CD14-positive monocyte (primary cell): Measurements from ENCODE around the gene TMEM30A. TPM values are rescaled to one million over a fixed set of nuclear protein-coding genes. Genes with fewer than 3 reads are reported as not detected.

Source experiments
- DNase-seq, 3 donors: peaks; one replicate each; pipeline ENCODE4 v3.0.0-alpha.2; 2011 to 2022
- H2AFZ ChIP-seq: 2 replicates; pipeline ENCODE4 v1.6.0; 2012; ENCODE audit warnings: mild to moderate bottlenecking, low read depth, low read length, inconsistent platforms; ENCODE audit not compliant: insufficient read depth, poor library complexity, severe bottlenecking
- H3K27ac ChIP-seq, 2 donors: 1 replicate in 1 of 2; 2 replicates in 1 of 2; pipeline ENCODE4 v1.5.1; 2012 to 2013; ENCODE audit warnings: low read length in 2 of 2, control low read depth in 1 of 2, inconsistent platforms in 1 of 2, low read depth in 1 of 2, mild to moderate bottlenecking in 1 of 2
- H3K27me3 ChIP-seq, 2 donors: one replicate each; pipeline versions ENCODE4 v1.6.0 to v1.6.1; 2011 to 2013; ENCODE audit warnings: low read length in 2 of 2; ENCODE audit not compliant: control insufficient read depth in 2 of 2, insufficient read depth in 2 of 2
- H3K36me3 ChIP-seq, 2 donors: replicated peaks in 1 of 2; 1 replicate in 1 of 2; 2 replicates in 1 of 2; pipeline versions ENCODE4 v1.5.1 to v1.6.1; 2012 to 2013; ENCODE audit warnings: low read length in 2 of 2, control low read depth in 1 of 2, inconsistent platforms in 1 of 2, mild to moderate bottlenecking in 1 of 2; ENCODE audit not compliant: insufficient read depth in 2 of 2, control insufficient read depth in 1 of 2
- H3K4me1 ChIP-seq, 2 donors: 1 replicate in 1 of 2; 2 replicates in 1 of 2; pipeline versions ENCODE4 v1.5.1 to v1.6.1; 2012 to 2013; ENCODE audit warnings: low read length in 2 of 2, control low read depth in 1 of 2, inconsistent platforms in 1 of 2, mild to moderate bottlenecking in 1 of 2, moderate library complexity in 1 of 2; ENCODE audit not compliant: insufficient read depth in 2 of 2, control insufficient read depth in 1 of 2
- H3K4me2 ChIP-seq: replicated peaks from 2 replicates; pipeline ENCODE3; 2012; ENCODE audit warnings: low read length, moderate library complexity, mild to moderate bottlenecking; ENCODE audit not compliant: poor library complexity, severe bottlenecking; ENCODE audit errors: extremely low read depth
- H3K4me3 ChIP-seq, 3 experiments: fragments of 200-600 bp in 1 of 3; sonication (generic) in 1 of 3; replicated peaks in 1 of 3; 1 replicate in 2 of 3; 2 replicates in 1 of 3; pipeline ENCODE4 v1.5.1; 2011 to 2013; ENCODE audit warnings: low read length in 3 of 3, mild to moderate bottlenecking in 3 of 3, control low read depth in 2 of 3, low read depth in 2 of 3, inconsistent platforms in 1 of 3, moderate library complexity in 1 of 3
- H3K79me2 ChIP-seq: 2 replicates; pipeline ENCODE4 v1.6.0; 2012; ENCODE audit warnings: mild to moderate bottlenecking, control low read depth, inconsistent platforms, low read length, moderate library complexity; ENCODE audit not compliant: insufficient read depth
- H3K9ac ChIP-seq: 2 replicates; pipeline ENCODE4 v1.6.0; 2017; ENCODE audit warnings: low read length, mild to moderate bottlenecking; ENCODE audit not compliant: insufficient read depth, poor library complexity, severe bottlenecking
- H3K9me3 ChIP-seq, 2 donors: replicated peaks in 1 of 2; 1 replicate in 1 of 2; 2 replicates in 1 of 2; pipeline versions ENCODE4 v1.5.1 to v1.6.1; 2012 to 2013; ENCODE audit warnings: low read length in 2 of 2, control low read depth in 1 of 2; ENCODE audit not compliant: control insufficient read depth in 1 of 2, insufficient read depth in 1 of 2
- H4K20me1 ChIP-seq: 2 replicates; pipeline ENCODE4 v1.6.0; 2012; ENCODE audit warnings: mild to moderate bottlenecking, low read length, control low read depth, moderate library complexity; ENCODE audit not compliant: insufficient read depth
- H3K27ac Mint-ChIP-seq, 7 donors: one replicate each; pipeline ENCODE4 v1.8.0; 2020; ENCODE audit warnings: mild to moderate bottlenecking in 7 of 7, mixed read lengths in 7 of 7, moderate library complexity in 6 of 7, inconsistent platforms in 2 of 7
- H3K27me3 Mint-ChIP-seq, 3 donors: one replicate each; pipeline ENCODE4 v1.8.0; 2021 to 2022; ENCODE audit warnings: low read depth in 3 of 3, mild to moderate bottlenecking in 3 of 3, mixed read lengths in 3 of 3, moderate library complexity in 3 of 3, inconsistent platforms in 1 of 3
- H3K36me3 Mint-ChIP-seq, 2 donors: one replicate each; pipeline ENCODE4 v1.8.0; 2020; ENCODE audit warnings: mixed read lengths in 2 of 2, inconsistent platforms in 1 of 2, mild to moderate bottlenecking in 1 of 2
- H3K4me1 Mint-ChIP-seq: one replicate; pipeline ENCODE4 v1.8.0; 2020; ENCODE audit warnings: mild to moderate bottlenecking, mixed read lengths
- H3K4me3 Mint-ChIP-seq, 2 donors: one replicate each; pipeline ENCODE4 v1.8.0; 2020; ENCODE audit warnings: mild to moderate bottlenecking in 2 of 2, mixed read lengths in 2 of 2, moderate library complexity in 1 of 2
- H3K9me3 Mint-ChIP-seq, 7 donors: one replicate each; pipeline ENCODE4 v1.8.0; 2020 to 2022; ENCODE audit warnings: mixed read lengths in 7 of 7, mild to moderate bottlenecking in 6 of 7, moderate library complexity in 6 of 7, inconsistent platforms in 2 of 7
- CTCF ChIP-seq: fragments of 200-600 bp; IDR thresholded peaks from one replicate; pipeline ENCODE4 v1.8.0; 2022; ENCODE audit warnings: antibody characterized with exemption, mild to moderate bottlenecking
- WGBS: methylation state at CpG from one replicate; pipeline ENCODE4 v1.1.5; 2013; ENCODE audit warnings: missing lambda C conversion rate; ENCODE audit not compliant: insufficient coverage; 5-methylcytosine and 5-hydroxymethylcytosine counted together
- intact Hi-C, 2 donors: fragments of 100-400 bp; cut with micrococcal nuclease; formaldehyde crosslinking; loops; one replicate each; pipeline versions ENCODE4 v1.15.0 to v1.15.1; 2023
- polyA plus RNA-seq, 3 donors: library from polyadenylated mRNA; depleted of rRNA in 1 of 3; unstranded in 2 of 3; stranded (reverse) in 1 of 3; fragments of 300-500 nt in 2 of 3; fragments of >200 nt in 1 of 3; fragmentation: Illumina TruSeq in 2 of 3; gene quantifications; 1 replicate in 2 of 3; 2 replicates in 1 of 3; pipeline ENCODE4 v1.2.3, GENCODE V29; 2012 to 2021

Gene TMEM30A
- polyA plus RNA-seq, 3 donors, result 12.2 to 101 (median 70.6) TPM

DNA sequence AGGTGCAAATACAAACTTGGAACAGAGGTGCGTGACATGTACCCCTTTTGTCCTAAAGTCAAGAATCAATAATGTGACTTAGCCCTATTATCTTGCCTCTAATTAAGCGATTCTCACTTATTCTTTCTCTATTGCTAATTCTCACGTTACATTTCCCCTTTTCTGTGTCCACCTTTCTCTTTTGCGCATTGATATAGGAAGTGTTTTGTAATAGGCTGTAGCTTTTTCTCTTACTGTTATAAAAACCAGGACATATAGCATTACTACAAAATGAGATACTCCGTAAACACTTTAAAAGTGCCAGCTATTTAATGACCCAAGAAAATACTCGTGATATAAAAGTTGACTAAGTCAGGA lies 669 bp upstream of the TMEM30A start:
- Histone ChIP-seq H3K9ac (peak overlapping the region; percentile 88), H4K20me1 (peaks cover 12% of the 10 kb centered on the region), H3K9me3 (no peaks in the 10 kb centered on the region), H3K27me3 (no peaks in the 10 kb centered on the region), H3K4me2 (peak overlapping the region; percentile 95), H3K79me2 (peaks cover 66% of the 10 kb centered on the region), H3K4me1 (peaks cover 16 to 54% of the 10 kb centered on the region in 2 donors), H3K4me3 (peak overlapping the region; percentile 77 to 100 (median 99)), H3K27ac (peak overlapping the region; percentile 71 to 98), H2AFZ (peak overlapping the region; percentile 94), H3K36me3 (no peaks in the 10 kb centered on the region)
- Mint-ChIP-seq H3K27me3 (no peaks in the 10 kb centered on the region), H3K4me1 (peaks cover 42% of the 10 kb centered on the region), H3K27ac (no peak overlapping the region), H3K9me3 (no peaks in the 10 kb centered on the region), H3K4me3 (no peak overlapping the region), H3K36me3 (peaks cover 2 to 12% of the 10 kb centered on the region in 2 donors)
- intact Hi-C loops, result loop anchor here in 1 of 2 donors (10.0 kb wide), 1 partner anchor 320 kb away; the partner anchor contains the start of gene SENP6
- TF ChIP-seq CTCF, result no peak
- DNase-seq, result peak; percentile 14 to 53 (median 18)
- 0% methylated on average over 1 of the region's 6 CpGs for WGBS

DNA sequence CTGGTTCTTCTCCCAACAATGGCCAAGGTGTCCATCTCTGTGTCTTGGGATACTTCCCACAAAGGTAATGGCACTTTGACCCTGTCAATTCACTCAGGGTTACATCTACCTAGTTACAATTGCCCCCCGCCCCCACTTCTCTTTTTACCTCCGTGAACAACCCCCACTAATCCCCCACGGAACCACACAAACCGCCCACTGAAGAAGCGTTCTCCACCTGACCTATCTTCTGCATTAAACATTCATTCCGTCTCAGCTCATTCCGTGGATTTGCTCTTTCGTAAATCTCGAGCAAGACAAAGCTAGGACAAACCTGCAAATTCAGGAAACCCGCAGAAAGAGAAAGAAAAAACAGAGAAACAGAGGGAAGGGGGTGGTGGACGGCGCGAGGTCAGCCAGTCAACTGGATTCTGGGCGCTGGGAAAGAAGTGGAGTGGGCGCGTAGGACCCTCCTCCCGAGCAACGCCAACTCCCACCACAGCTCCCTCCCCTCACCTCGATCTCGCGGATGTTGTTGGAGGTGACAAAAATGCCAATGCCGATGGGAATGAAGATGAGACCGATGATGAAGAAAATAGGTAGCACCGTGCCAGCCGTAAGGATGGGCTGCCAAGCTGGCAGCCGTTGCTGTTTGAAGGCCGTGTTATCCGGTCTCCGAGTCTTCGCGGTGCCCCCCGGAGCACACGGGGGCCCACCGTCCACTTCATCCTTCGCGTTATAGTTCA lies 523 bp downstream of the TMEM30A start:
- Histone ChIP-seq H3K36me3 (no peaks in the 10 kb centered on the region), H3K4me3 (peak overlapping the region; percentile 91 to 100 (median 99)), H3K4me2 (peak overlapping the region; percentile 95), H3K9me3 (no peaks in the 10 kb centered on the region), H3K79me2 (peaks cover 78% of the 10 kb centered on the region), H3K4me1 (peaks cover 18 to 60% of the 10 kb centered on the region in 2 donors), H4K20me1 (peaks cover 24% of the 10 kb centered on the region), H3K9ac (peak overlapping the region; percentile 88), H3K27me3 (no peaks in the 10 kb centered on the region), H3K27ac (peak overlapping the region; percentile 93 to 98), H2AFZ (peak overlapping the region; percentile 94)
- Mint-ChIP-seq H3K36me3 (peaks cover 2% of the 10 kb centered on the region in 2 donors), H3K9me3 (no peaks in the 10 kb centered on the region), H3K4me3 (no peak overlapping the region), H3K27me3 (no peaks in the 10 kb centered on the region), H3K4me1 (peaks cover 53% of the 10 kb centered on the region), H3K27ac (no peak overlapping the region)
- peak in 1 of 3 donors; percentile 20 for DNase-seq
- 0% methylated on average over 23 of the region's 36 CpGs for WGBS
- no peak for TF ChIP-seq CTCF
- intact Hi-C loops, result loop anchor here (5.0 to 10.0 kb wide), 3 partner anchors 37 to 321 kb away; partner anchors contain the start of gene SENP6 (in 2 of the 2)
